Activated CD4-positive, alpha-beta memory T cell treated with anti-CD3 and anti-CD28 coated beads for 36 hours (primary cell): Measurements from ENCODE around the gene CDYL2. TPM values are rescaled to one million over a fixed set of nuclear protein-coding genes. Genes with fewer than 3 reads are reported as not detected.

Experiments
- CTCF ChIA-PET: fragments of 350-600 bp; sonication (Branson Sonifier 250); formaldehyde crosslinking; loops from one replicate; lab custom pipeline; 2021; ENCODE audit warnings: antibody characterized with exemption, inconsistent platforms; lab: Charles Lee
- POLR2A ChIA-PET: fragments of 350-600 bp; sonication (Branson Sonifier 250); formaldehyde crosslinking; loops from one replicate; lab custom pipeline; 2021; ENCODE audit warnings: antibody characterized with exemption; lab: Charles Lee
- DNase-seq: peaks from one replicate; pipeline ENCODE4 v3.0.0-alpha.2; 2020
- H3K27ac Mint-ChIP-seq: one replicate; pipeline ENCODE4 v1.8.0; 2021; ENCODE audit warnings: mixed read lengths
- H3K27me3 Mint-ChIP-seq: one replicate; pipeline ENCODE4 v1.8.0; 2021; ENCODE audit warnings: mixed read lengths
- H3K36me3 Mint-ChIP-seq: one replicate; pipeline ENCODE4 v1.8.0; 2021; ENCODE audit warnings: mixed read lengths
- H3K4me1 Mint-ChIP-seq: one replicate; pipeline ENCODE4 v1.8.0; 2021; ENCODE audit warnings: low read depth, mixed read lengths
- H3K4me3 Mint-ChIP-seq: one replicate; pipeline ENCODE4 v1.8.0; 2021; ENCODE audit warnings: mild to moderate bottlenecking, mixed read lengths
- H3K9me3 Mint-ChIP-seq: one replicate; pipeline ENCODE4 v1.8.0; 2021; ENCODE audit warnings: mixed read lengths
- intact Hi-C: fragments of 100-400 bp; cut with micrococcal nuclease; formaldehyde crosslinking; loops from one replicate; pipeline ENCODE4 v1.15.1; 2023
- total RNA-seq, 2 experiments: library from RNA; stranded (reverse); gene quantifications; one replicate each; pipeline ENCODE4 v1.2.3, GENCODE V29; 2021

Gene CDYL2
- total RNA-seq, 2 experiments from 2014 or later, result 29.4 to 34.1 TPM

- peaks cover 22% of the 10 kb centered on the region for H3K4me1 Mint-ChIP-seq
- no peak overlapping the region for H3K4me3 Mint-ChIP-seq
- H3K9me3 Mint-ChIP-seq, result peaks cover 2% of the 10 kb centered on the region
- no peak for DNase-seq
- no peaks in the 10 kb centered on the region for H3K27me3 Mint-ChIP-seq
- POLR2A ChIA-PET, result no interaction called here
- no peak overlapping the region for H3K27ac Mint-ChIP-seq
- CTCF ChIA-PET, result no interaction called here
- H3K36me3 Mint-ChIP-seq, result peaks cover 4% of the 10 kb centered on the region
- intact Hi-C loops, result no loop called here
Measured at GRCh38 chr16:80703131-80704071, 101.0 kb downstream of the CDYL2 start.

- peaks cover 6% of the 10 kb centered on the region for H3K9me3 Mint-ChIP-seq
- no peak for DNase-seq
- peaks cover 7% of the 10 kb centered on the region for H3K36me3 Mint-ChIP-seq
- peaks cover 28% of the 10 kb centered on the region for H3K4me1 Mint-ChIP-seq
- no peak overlapping the region for H3K27ac Mint-ChIP-seq
- intact Hi-C loops, result no loop called here
- no peaks in the 10 kb centered on the region for H3K27me3 Mint-ChIP-seq
- ChIA-PET CTCF (no interaction called here), POLR2A (no interaction called here)
- no peak overlapping the region for H3K4me3 Mint-ChIP-seq
Measured at GRCh38 chr16:80702696-80703095, 101.7 kb downstream of the CDYL2 start.

GRCh38 chr16:80700558-80700957 lies 103.8 kb downstream of the CDYL2 start:
- no peak overlapping the region for H3K27ac Mint-ChIP-seq
- peaks cover 4% of the 10 kb centered on the region for H3K36me3 Mint-ChIP-seq
- no peaks in the 10 kb centered on the region for H3K27me3 Mint-ChIP-seq

GRCh38 chr16:80695020-80695419 lies 109.4 kb downstream of the CDYL2 start:
- DNase-seq, result no peak
- Mint-ChIP-seq H3K9me3 (peaks cover 6% of the 10 kb centered on the region), H3K36me3 (peaks cover 4% of the 10 kb centered on the region), H3K4me3 (no peak overlapping the region), H3K27ac (no peak overlapping the region), H3K27me3 (no peaks in the 10 kb centered on the region), H3K4me1 (peaks cover 56% of the 10 kb centered on the region)
- CTCF ChIA-PET, result no interaction called here
- intact Hi-C loops, result loop anchor here (10.0 kb wide), 1 partner anchor 50 kb away; no protein-coding TSS in a partner anchor
- POLR2A ChIA-PET, result no interaction called here

More at GRCh38 chr16:80700558-80700957, 103.8 kb downstream of the CDYL2 start:
- Mint-ChIP-seq H3K4me3 (no peak overlapping the region), H3K9me3 (peaks cover 6% of the 10 kb centered on the region), H3K4me1 (peaks cover 26% of the 10 kb centered on the region)
- POLR2A ChIA-PET, result no interaction called here
- CTCF ChIA-PET, result interaction anchor here (1.5 kb wide), 1 partner anchor 121 kb away, joined by 4 read pairs; no protein-coding TSS in a partner anchor
- no peak for DNase-seq
- intact Hi-C loops, result no loop called here

- Mint-ChIP-seq H3K4me3 (no peak overlapping the region), H3K9me3 (peaks cover 5% of the 10 kb centered on the region), H3K4me1 (peaks cover 52% of the 10 kb centered on the region), H3K36me3 (peaks cover 4% of the 10 kb centered on the region), H3K27ac (no peak overlapping the region), H3K27me3 (no peaks in the 10 kb centered on the region)
- ChIA-PET POLR2A (interaction anchor here (1.1 kb wide), 1 partner anchor 113 kb away, joined by 4 read pairs; no protein-coding TSS in a partner anchor), CTCF (interaction anchor here (0.7 kb wide), 1 partner anchor 31 kb away, joined by 4 read pairs; no protein-coding TSS in a partner anchor)
- intact Hi-C loops, result loop anchor here (2.0 to 10.0 kb wide), 2 partner anchors 17 to 51 kb away; no protein-coding TSS in a partner anchor
- peak; percentile 39 for DNase-seq
Measured at GRCh38 chr16:80693553-80693952, 110.8 kb downstream of the CDYL2 start.

- H3K27ac Mint-ChIP-seq, result no peak overlapping the region
- no peaks in the 10 kb centered on the region for H3K36me3 Mint-ChIP-seq
- intact Hi-C loops, result loop anchor here (2.0 to 10.0 kb wide), 2 partner anchors 15 to 53 kb away; no protein-coding TSS in a partner anchor
Measured at GRCh38 chr16:80692270-80692669, 112.1 kb downstream of the CDYL2 start.

GRCh38 chr16:80691111-80691741 lies 113.2 kb downstream of the CDYL2 start:
- Mint-ChIP-seq H3K27ac (no peak overlapping the region), H3K4me3 (no peak overlapping the region), H3K4me1 (peaks cover 45% of the 10 kb centered on the region), H3K27me3 (no peaks in the 10 kb centered on the region), H3K36me3 (no peaks in the 10 kb centered on the region), H3K9me3 (no peaks in the 10 kb centered on the region)
- intact Hi-C loops, result loop anchor here (10.0 kb wide), 1 partner anchor 54 kb away; no protein-coding TSS in a partner anchor
- CTCF ChIA-PET, result interaction anchor here (1.2 kb wide), 1 partner anchor 164 kb away, joined by 4 read pairs; no protein-coding TSS in a partner anchor
- POLR2A ChIA-PET, result no interaction called here
- no peak for DNase-seq

More at GRCh38 chr16:80692270-80692669, 112.1 kb downstream of the CDYL2 start:
- Mint-ChIP-seq H3K4me3 (no peak overlapping the region), H3K27me3 (no peaks in the 10 kb centered on the region), H3K4me1 (peaks cover 45% of the 10 kb centered on the region), H3K9me3 (no peaks in the 10 kb centered on the region)
- ChIA-PET CTCF (no interaction called here), POLR2A (no interaction called here)
- no peak for DNase-seq

GRCh38 chr16:80689487-80689886 lies 114.9 kb downstream of the CDYL2 start:
- Mint-ChIP-seq H3K4me3 (no peak overlapping the region), H3K27ac (no peak overlapping the region), H3K27me3 (no peaks in the 10 kb centered on the region), H3K4me1 (peaks cover 30% of the 10 kb centered on the region), H3K36me3 (peaks cover under 1% of the 10 kb centered on the region), H3K9me3 (no peaks in the 10 kb centered on the region)
- no peak for DNase-seq
- intact Hi-C loops, result no loop called here
- ChIA-PET CTCF (interaction anchor here (0.6 to 0.8 kb wide), 2 partner anchors 9 to 163 kb away, joined by 3 to 4 read pairs; no protein-coding TSS in a partner anchor), POLR2A (no interaction called here)

GRCh38 chr16:80687606-80688005 lies 116.8 kb downstream of the CDYL2 start:
- Mint-ChIP-seq H3K36me3 (peaks cover 9% of the 10 kb centered on the region), H3K4me3 (no peak overlapping the region), H3K27me3 (no peaks in the 10 kb centered on the region), H3K4me1 (peaks cover 15% of the 10 kb centered on the region), H3K9me3 (no peaks in the 10 kb centered on the region), H3K27ac (no peak overlapping the region)
- POLR2A ChIA-PET, result no interaction called here
- CTCF ChIA-PET, result no interaction called here
- DNase-seq, result no peak
- intact Hi-C loops, result no loop called here

GRCh38 chr16:80684906-80685305 lies 119.5 kb downstream of the CDYL2 start:
- H3K36me3 Mint-ChIP-seq, result peaks cover 12% of the 10 kb centered on the region
- CTCF ChIA-PET, result no interaction called here

GRCh38 chr16:80684136-80684765 lies 120.1 kb downstream of the CDYL2 start:
- H3K4me1 Mint-ChIP-seq, result peaks cover 23% of the 10 kb centered on the region
- H3K9me3 Mint-ChIP-seq, result peaks cover 7% of the 10 kb centered on the region
- no peak overlapping the region for H3K27ac Mint-ChIP-seq
- CTCF ChIA-PET, result interaction anchor here (0.6 kb wide), 1 partner anchor 136 kb away, joined by 3 read pairs; no protein-coding TSS in a partner anchor
- H3K27me3 Mint-ChIP-seq, result no peaks in the 10 kb centered on the region
- no peak for DNase-seq
- intact Hi-C loops, result no loop called here
- H3K4me3 Mint-ChIP-seq, result no peak overlapping the region
- POLR2A ChIA-PET, result no interaction called here
- peaks cover 18% of the 10 kb centered on the region for H3K36me3 Mint-ChIP-seq

More at GRCh38 chr16:80684906-80685305, 119.5 kb downstream of the CDYL2 start:
- intact Hi-C loops, result no loop called here
- no peak overlapping the region for H3K27ac Mint-ChIP-seq
- H3K4me3 Mint-ChIP-seq, result no peak overlapping the region
- H3K9me3 Mint-ChIP-seq, result peaks cover under 1% of the 10 kb centered on the region
- H3K4me1 Mint-ChIP-seq, result peaks cover 17% of the 10 kb centered on the region
- POLR2A ChIA-PET, result no interaction called here
- no peak for DNase-seq
- H3K27me3 Mint-ChIP-seq, result no peaks in the 10 kb centered on the region
